ENCODE measurements around the gene ETS1. TPM values are rescaled to one million over a fixed set of nuclear protein-coding genes. Genes with fewer than 3 reads are reported as not detected.

Gene ETS1
- total RNA-seq, 1 experiment from 2014 or later, result 29.9 TPM

- Histone ChIP-seq H3K56ac (ENCODE audit: insufficient read length, low read depth, low read length) (no peak overlapping the region), H4K20me1 (ENCODE audit: control insufficient read depth, insufficient read depth, insufficient read length) (no peaks in the 10 kb centered on the region), H3K27ac (ENCODE audit: insufficient read length, low read depth, low read length) (no peak overlapping the region), H2BK15ac (ENCODE audit: low read depth, low read length) (no peak overlapping the region), H3K14ac (ENCODE audit: insufficient read depth, low read length) (no peak overlapping the region), H2BK5ac (ENCODE audit: insufficient read length, low read length) (no peak overlapping the region), H3K9ac (ENCODE audit: extremely low read depth, insufficient read length, low read length) (no peak overlapping the region), H2BK12ac (ENCODE audit: insufficient read length, low read depth, low read length) (no peak overlapping the region), H4K5ac (ENCODE audit: insufficient read length, low read depth, low read length) (no peak overlapping the region), H4K8ac (replicated peaks; ENCODE audit: insufficient read length, low read depth, low read length) (no peak overlapping the region), H3K4ac (ENCODE audit: low read depth, low read length) (no peak overlapping the region), H3K79me2 (ENCODE audit: insufficient read depth, low read length) (no peaks in the 10 kb centered on the region), H2AK5ac (ENCODE audit: insufficient read length, low read length) (no peak overlapping the region), H3K23me2 (ENCODE audit: insufficient read length, low read depth, low read length, poor library complexity, severe bottlenecking) (no peaks in the 10 kb centered on the region), H4K91ac (ENCODE audit: insufficient read length, low read depth, low read length) (no peak overlapping the region), H2BK20ac (ENCODE audit: low read depth, low read length, poor library complexity, severe bottlenecking) (no peak overlapping the region), H3K4me2 (ENCODE audit: insufficient read depth, insufficient read length, low read length) (no peak overlapping the region), H3K4me1 (ENCODE audit: insufficient read depth, low read length) (no peaks in the 10 kb centered on the region), H2AFZ (ENCODE audit: low read length) (no peak overlapping the region), H3K79me1 (ENCODE audit: insufficient read depth, low read depth, low read length, poor library complexity, severe bottlenecking) (no peaks in the 10 kb centered on the region), H3K18ac (ENCODE audit: insufficient read length, low read depth, low read length) (no peak overlapping the region), H3T11ph (ENCODE audit: low read length) (no peak overlapping the region), H3K9me3 (ENCODE audit: control insufficient read depth, low read depth, low read length) (no peaks in the 10 kb centered on the region), H3K23ac (ENCODE audit: insufficient read length, low read depth, low read length) (no peak overlapping the region), H3K27me3 (ENCODE audit: insufficient read depth, low read length) (no peaks in the 10 kb centered on the region), H2BK120ac (ENCODE audit: low read depth, low read length, poor library complexity, severe bottlenecking) (no peak overlapping the region)
- Mint-ChIP-seq H3K27me3 (ENCODE audit: low read depth) (no peaks in the 10 kb centered on the region), H3K4me1 (peaks cover 14 to 21% of the 10 kb centered on the region in 2 experiments), H3K36me3 (ENCODE audit: insufficient read depth in 1 of 3, low read depth in 3 of 3) (peaks cover 0 to 15% (median 2%) of the 10 kb centered on the region in 3 experiments; a peak in 4 of 7 replicates), H3K27ac (no peak overlapping the region), H3K9me3 (no peaks in the 10 kb centered on the region), H3K4me3 (no peak overlapping the region)
- no peak for TF ChIP-seq CTCF (conservative IDR thresholded peaks at IDR 0.05)
- no CpG with 5 or more reads among the region's 3 CpGs for WGBS (ENCODE audit: extremely low coverage, insufficient read length, low lambda C conversion rate)
- DNase-seq, result no peak
Observed at GRCh38 chr11:128559496-128560103, 27.8 kb downstream of the ETS1 start.

Data from H9 (cell line).